ENCODE results near the gene HLA-DOB.

- TF ChIP-seq SIN3A (IDR thresholded peaks at IDR 0.05; ENCODE audit: borderline replicate concordance, insufficient read depth, low read length) = no peak
- no peak for TF ChIP-seq REST (IDR thresholded peaks at IDR 0.05; ENCODE audit: insufficient read depth in 1 of 2, low read depth in 2 of 2, low read length in 2 of 2)
- no peak for TF ChIP-seq POLR2AphosphoS5 (IDR thresholded peaks at IDR 0.05; ENCODE audit: low read depth, low read length)
- no peak for TF ChIP-seq FOXP2 (optimal IDR thresholded peaks at IDR 0.05; ENCODE audit: borderline replicate concordance, extremely low read depth, extremely low read length, insufficient read depth)
Measured at GRCh38 chr6:32839356-32839755, 22.6 kb upstream of the HLA-DOB start.

Data from PFSK-1 (cell line).